K562 (cell line): ENCODE data around the gene PARP14. TPM values are rescaled to one million over a fixed set of nuclear protein-coding genes. Genes with fewer than 3 reads are reported as not detected.

Experiments used
- ATAC-seq: fragments of 200-7000 bp; cut with Tn5 transposase; 3 replicates; pipeline ENCODE4 v1.9.1; 2020; ENCODE audit warnings: moderate library complexity
- BruUV-seq: library from RNA; stranded (reverse); fragments of 400-500 nt; replicated peaks from 2 replicates; lab custom pipeline; 2021; lab: Mats Ljungman, UMichigan
- CTCF ChIA-PET: fragments of 300-600 bp; formaldehyde crosslinking; extraction: SDS; loops from one replicate; lab custom pipeline; 2021; ENCODE audit warnings: low intra/inter-chr PET ratio; lab: Yijun Ruan, JAX
- POLR2A ChIA-PET: fragments of 300-600, 350-650 bp; sonication (Branson Sonifier 250); formaldehyde crosslinking; extraction: SDS; loops from one replicate; lab custom pipeline; 2021; ENCODE audit warnings: antibody characterized with exemption, inconsistent platforms; lab: Yijun Ruan, JAX
- DNase-seq, 4 experiments: peaks; one replicate each; pipeline versions ENCODE4 v3.0.0 to v3.0.0-alpha.2; 2011 to 2018; ENCODE audit warnings: low spot score in 3 of 4, mixed read lengths in 3 of 4; ENCODE audit errors: extremely low read depth in 1 of 4
- FAIRE-seq: peaks from 2 replicates; lab custom pipeline; 2011; peaks lifted over from hg19 to GRCh38; lab: Jason Lieb, UNC
- H2AFZ ChIP-seq: 2 replicates; pipeline ENCODE4 v1.6.0; 2011; ENCODE audit warnings: low read depth, low read length, control low read depth, inconsistent platforms
- H3K27ac ChIP-seq: fragments of 200-600 bp; 3 replicates; pipeline ENCODE4 v1.8.0; 2011; ENCODE audit warnings: low read depth, mild to moderate bottlenecking, control low read depth, inconsistent platforms, low read length, moderate library complexity, mixed read lengths; ENCODE audit errors: extremely low read depth
- H3K27me3 ChIP-seq, 2 experiments: fragments of 300-600 bp in 1 of 2; 2 replicates in 1 of 2; 3 replicates in 1 of 2; pipeline versions ENCODE4 v1.6.0 to v1.8.0; 2011; ENCODE audit warnings: inconsistent platforms in 2 of 2, low read length in 2 of 2, mild to moderate bottlenecking in 1 of 2, mixed read lengths in 1 of 2, moderate library complexity in 1 of 2; ENCODE audit not compliant: control insufficient read depth in 2 of 2, insufficient read depth in 2 of 2
- H3K36me3 ChIP-seq: fragments of 300-600 bp; 3 replicates; pipeline ENCODE4 v1.8.0; 2011; ENCODE audit warnings: mild to moderate bottlenecking, low read length, inconsistent platforms; ENCODE audit not compliant: control insufficient read depth, insufficient read depth
- H3K4me1 ChIP-seq, 2 experiments: fragments of 200-600 bp in 1 of 2; replicated peaks in 1 of 2; 2 replicates in 1 of 2; 3 replicates in 1 of 2; pipeline versions ENCODE4 v1.5.1 to v1.8.0; 2011; ENCODE audit warnings: inconsistent platforms in 2 of 2, low read length in 2 of 2, mild to moderate bottlenecking in 1 of 2, mixed read lengths in 1 of 2, moderate library complexity in 1 of 2; ENCODE audit not compliant: control insufficient read depth in 2 of 2, insufficient read depth in 2 of 2
- H3K4me2 ChIP-seq: 2 replicates; pipeline ENCODE4 v1.6.1; 2011; ENCODE audit warnings: low read length, control low read depth, inconsistent platforms, mixed read lengths; ENCODE audit not compliant: insufficient read depth
- H3K4me3 ChIP-seq: fragments of 200-600 bp; sonication (generic), shearing (Covaris generic); 2 replicates; pipeline ENCODE4 v1.5.1; 2016; ENCODE audit warnings: control low read depth, inconsistent platforms
- H3K79me2 ChIP-seq: fragments of 200-600 bp; 3 replicates; pipeline ENCODE4 v1.8.0; 2011; ENCODE audit warnings: low read length, inconsistent platforms; ENCODE audit not compliant: control insufficient read depth, insufficient read depth
- H3K9ac ChIP-seq, 2 experiments: 2 replicates each; pipeline versions ENCODE4 v1.6.0 to v1.6.1; 2011; ENCODE audit warnings: low read depth in 2 of 2, low read length in 2 of 2, control low read depth in 1 of 2, inconsistent platforms in 1 of 2, mild to moderate bottlenecking in 1 of 2, mixed read lengths in 1 of 2; ENCODE audit not compliant: insufficient read depth in 1 of 2
- H3K9me1 ChIP-seq: one replicate; pipeline ENCODE4 v1.6.0; 2011; ENCODE audit warnings: inconsistent platforms, mild to moderate bottlenecking, low read length, moderate library complexity; ENCODE audit not compliant: control insufficient read depth, insufficient read depth
- H3K9me3 ChIP-seq: replicated peaks from 2 replicates; pipeline ENCODE4 v1.5.1; 2011; ENCODE audit warnings: low read depth, low read length, inconsistent platforms; ENCODE audit not compliant: control insufficient read depth, insufficient read depth
- H4K20me1 ChIP-seq: replicated peaks from 2 replicates; pipeline ENCODE4 v1.6.1; 2011; ENCODE audit warnings: low read length, inconsistent platforms, mixed read lengths; ENCODE audit not compliant: control insufficient read depth, insufficient read depth
- ELK1 ChIP-seq: sonication (generic); formaldehyde crosslinking; IDR thresholded peaks from 2 replicates; pipeline ENCODE4 v1.8.1; 2022; ENCODE audit warnings: missing genetic modification reagents
- PML ChIP-seq: IDR thresholded peaks from 2 replicates; pipeline ENCODE4 v1.6.1; 2012; ENCODE audit warnings: low read length, inconsistent platforms
- SAP30 ChIP-seq: fragments of 200-600 bp; sonication (generic); IDR thresholded peaks from 2 replicates; pipeline ENCODE4 v1.6.1; 2012; ENCODE audit warnings: borderline replicate concordance, low read depth, mild to moderate bottlenecking, moderate library complexity, low read length, control low read depth, inconsistent platforms; ENCODE audit not compliant: insufficient read depth, poor library complexity, severe bottlenecking
- TRIM28 ChIP-seq: fragments of 450-650 bp; IDR thresholded peaks from 2 replicates; pipeline ENCODE4 v1.6.1; 2017
- XRCC4 ChIP-seq: IDR thresholded peaks from one replicate; pipeline ENCODE4 v1.6.1; 2011; ENCODE audit not compliant: insufficient read depth, insufficient read length; ENCODE audit errors: extremely low read depth
- ZFP30 ChIP-seq: fragments of 250-450 bp; sonication (Bioruptor Pico); IDR thresholded peaks from 2 replicates; pipeline ENCODE4 v1.8.0; 2022; ENCODE audit warnings: moderate library complexity, mild to moderate bottlenecking, inconsistent platforms, borderline replicate concordance
- ZNF124 ChIP-seq: sonication (generic); formaldehyde crosslinking; IDR thresholded peaks from 2 replicates; pipeline ENCODE4 v1.8.1; 2022; ENCODE audit warnings: missing genetic modification reagents
- WGBS: fragments of 100-300 bp; shearing (Covaris generic); methylation state at CpG from one replicate; pipeline ENCODE4 v1.1.6; 2016; ENCODE audit warnings: low coverage, mixed read lengths; ENCODE audit not compliant: insufficient coverage; ENCODE audit errors: missing lambda C conversion rate; 5-methylcytosine and 5-hydroxymethylcytosine counted together
- in situ Hi-C: fragments of 300-500 bp; cut with MboI; formaldehyde crosslinking; loops from 4 replicates; pipeline ENCODE4 v1.15.0; 2018; ENCODE audit warnings: inconsistent platforms, mixed read lengths
- intact Hi-C: fragments of 100-400 bp; cut with micrococcal nuclease; formaldehyde crosslinking; loops from 2 replicates; pipeline ENCODE4 v1.14.2; 2022
- polyA plus RNA-seq, 8 experiments: library from polyadenylated mRNA; depleted of rRNA in 4 of 8; stranded (reverse) in 5 of 8; unstranded in 3 of 8; fragments of >200 nt; fragmentation: Nextera tagmentation in 2 of 8; fragmentation: Illumina TruSeq in 1 of 8; extraction: Ambion mirVana in 2 of 8; extraction: Trizol in 1 of 8; gene quantifications; 2 replicates each; pipeline versions ENCODE4 v1.2.1 to v1.2.3, GENCODE V29; 2011 to 2014; ENCODE audit warnings: inconsistent platforms in 1 of 8, missing spikeins in 1 of 8
- total RNA-seq, 7 experiments: library from RNA; depleted of rRNA in 6 of 7; stranded (reverse); fragments of >200 nt in 6 of 7; fragmentation: Illumina TruSeq in 2 of 7; extraction: Trizol in 2 of 7; gene quantifications; 2 replicates each; pipeline versions ENCODE4 v1.2.1 to v1.2.3, GENCODE V29; 2011 to 2021; ENCODE audit warnings: low replicate concordance in 1 of 7

Gene PARP14
- total and polyA plus RNA-seq, 9 of the 15 experiments (the other 6 are each of a cell fraction or from before 2014, with no cell fraction given) = 3.1 to 14.4 (median 9.0) TPM

- Histone ChIP-seq H3K79me2 (no peaks in the 10 kb centered on the region), H4K20me1 (no peaks in the 10 kb centered on the region), H3K9ac (no peak overlapping the region), H2AFZ (no peak overlapping the region)
- no TSS peak for BruUV-seq
- POLR2A ChIA-PET = no interaction called here
- FAIRE-seq = no peak
- TF ChIP-seq SAP30 = no peak
- no peak for TF ChIP-seq TRIM28
- no peak for TF ChIP-seq PML
- no peak for TF ChIP-seq XRCC4
- no peak for TF ChIP-seq ZNF124 (CRISPR knock-in tag)
- TF ChIP-seq ZFP30 (CRISPR knock-in tag) = no peak
- TF ChIP-seq ELK1 (CRISPR knock-in tag) = no peak
- TF ChIP-seq, all 486 proteins: peak for 0
- Histone ChIP-seq H3K4me3 (no peak overlapping the region), H3K4me2 (no peak overlapping the region), H3K4me1 (peaks cover 5 to 9% of the 10 kb centered on the region in 2 experiments; a peak in 4 of 5 replicates), H3K27ac (no peak overlapping the region), H3K9me1 (peaks cover 2% of the 10 kb centered on the region), H3K27me3 (no peaks in the 10 kb centered on the region), H3K36me3 (no peaks in the 10 kb centered on the region), H3K9me3 (no peaks in the 10 kb centered on the region)
- WGBS = 60% methylated on average over 4 of the region's 8 CpGs
- CTCF ChIA-PET = no interaction called here
- ATAC-seq (peak; percentile 57; the same call in 2 of the 3 replicates), DNase-seq (no peak)
- intact Hi-C loops = no loop called here
- in situ Hi-C loops = no loop called here
These were observed 48.3 kb downstream of the PARP14 start for GRCh38 chr3:122728756-122729514.
